ENCODE data around the gene POLQ.
A peak's percentile ranks its signal among the peaks of the same experiment; 100 is the strongest.
"Not testable (repeated sequence)": the region's sequence is repeated elsewhere in the genome, so short reads cannot be mapped to it uniquely, and the experiment has no call there.

The POLQ gene

DNA sequence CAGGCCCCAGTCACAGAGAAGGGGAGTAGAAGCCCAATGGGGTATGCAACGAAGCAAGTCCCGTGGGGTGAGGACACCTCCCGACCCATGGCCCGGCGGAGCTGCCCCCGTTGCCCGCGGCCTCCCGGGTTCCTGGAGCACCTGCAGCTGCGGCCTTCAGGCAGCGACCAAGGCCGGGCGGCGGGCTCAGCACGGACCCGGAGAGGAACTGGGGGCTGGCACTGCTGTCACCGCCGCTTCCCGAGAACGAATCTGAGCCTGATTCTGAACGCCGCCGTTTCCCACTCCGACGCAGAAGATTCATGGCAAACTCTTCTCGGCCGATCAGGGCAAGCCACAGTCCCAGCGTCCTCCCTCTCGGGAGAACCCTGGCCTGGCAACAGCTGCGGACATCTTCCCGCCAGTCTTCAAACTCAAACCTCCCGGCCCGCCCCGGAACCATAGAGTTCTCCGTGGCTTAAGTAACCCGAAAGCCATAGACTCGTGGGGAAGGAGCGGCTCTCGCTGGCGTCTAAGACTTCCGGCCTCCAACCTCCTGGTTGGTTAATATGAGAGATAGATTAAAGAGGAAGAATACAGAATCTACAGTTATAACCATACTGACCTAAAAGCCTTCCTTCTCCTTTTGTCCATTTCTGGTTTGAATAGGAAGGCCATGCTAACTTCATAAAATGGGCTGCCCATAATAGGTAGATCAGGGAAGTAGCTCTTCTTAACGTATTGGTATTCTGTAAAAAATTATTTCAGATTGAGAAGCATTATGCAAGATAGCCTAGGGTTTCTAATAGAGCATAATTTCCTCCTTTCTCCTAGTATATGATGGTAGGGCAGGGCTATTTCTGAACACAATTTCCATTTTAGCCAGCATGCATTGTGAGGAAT, at the start of gene POLQ:
Gene POLQ (minus strand): TSS at position 415 of the 882 bp plus-strand sequence. CDS start 111 bp downstream, at position 304.
- TF ChIP-seq GATA1 (IDR thresholded peaks at IDR 0.05; ENCODE audit: low read depth, low read length): no peak
- TF ChIP-seq POLR2A (IDR thresholded peaks at IDR 0.05; ENCODE audit: low read length): peak; percentile 91
- DNase-seq: peak; percentile 95 to 96

DNA sequence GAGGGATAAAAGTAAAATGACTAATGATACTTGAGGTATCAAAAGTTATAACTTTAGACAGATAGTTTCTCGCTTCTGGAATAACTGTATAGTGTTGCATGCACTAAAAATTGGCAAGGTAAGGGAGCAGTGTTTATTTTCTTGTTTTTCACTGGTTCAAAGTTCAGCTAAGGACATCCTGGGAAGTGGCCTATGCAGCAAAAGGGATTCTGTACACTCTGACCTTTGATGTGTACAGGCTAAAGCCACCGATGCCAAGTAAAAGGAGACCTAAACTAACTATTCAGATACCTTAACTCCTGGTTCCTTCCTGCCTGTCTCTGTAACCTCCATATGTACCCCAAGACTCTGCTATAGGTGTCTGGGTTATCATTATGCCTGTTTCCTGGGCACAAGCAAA, 49.1 kb upstream of the POLQ start:
- no peak for TF ChIP-seq POLR2A (IDR thresholded peaks at IDR 0.05; ENCODE audit: low read length)
- no peak for TF ChIP-seq GATA1 (IDR thresholded peaks at IDR 0.05; ENCODE audit: low read depth, low read length)
- DNase-seq: no peak

- not testable (repeated sequence) for DNase-seq
These were observed 48.0 kb upstream of the POLQ start for GRCh38 chr3:121593806-121594205.

- TF ChIP-seq POLR2A (IDR thresholded peaks at IDR 0.05; ENCODE audit: low read length): no peak
- TF ChIP-seq GATA1 (IDR thresholded peaks at IDR 0.05; ENCODE audit: low read depth, low read length): no peak
- no peak for DNase-seq
These were observed 47.3 kb upstream of the POLQ start, which contains the start of gene FBXO40 for GRCh38 chr3:121592856-121593702. TSS of gene FBXO40 (plus strand) at chr3:121593379. CDS start at chr3:121620576, 27,197 bp downstream.

- no peak for DNase-seq
- TF ChIP-seq GATA1 (IDR thresholded peaks at IDR 0.05; ENCODE audit: low read depth, low read length) (no peak), POLR2A (IDR thresholded peaks at IDR 0.05; ENCODE audit: low read length) (no peak)
These were observed 38.6 kb upstream of the POLQ start for GRCh38 chr3:121584418-121584817.

DNA sequence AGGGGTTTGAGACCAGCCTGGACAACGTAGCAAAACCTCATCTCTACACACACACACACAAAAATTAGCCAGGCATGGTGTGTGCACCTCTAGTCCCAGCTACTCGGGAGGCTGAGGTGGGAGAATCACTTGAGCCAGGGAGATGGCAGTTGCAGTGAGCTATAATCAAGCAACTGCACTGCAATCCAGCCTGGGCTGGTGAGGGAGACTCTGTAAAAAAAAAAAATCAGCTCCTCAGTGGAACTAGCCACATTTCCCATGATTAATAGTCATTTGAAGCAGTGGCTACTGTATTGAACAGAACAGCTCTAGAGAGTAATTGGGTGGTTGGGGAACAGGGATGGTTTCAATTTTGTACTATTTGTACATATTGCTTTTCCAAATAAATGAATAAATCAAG, 35.9 kb upstream of the POLQ start:
- TF ChIP-seq GATA1 (IDR thresholded peaks at IDR 0.05; ENCODE audit: low read depth, low read length) (no peak), POLR2A (IDR thresholded peaks at IDR 0.05; ENCODE audit: low read length) (no peak)
- no peak for DNase-seq

GRCh38 chr3:121574449-121574848, 28.7 kb upstream of the POLQ start:
- no peak for TF ChIP-seq POLR2A (IDR thresholded peaks at IDR 0.05; ENCODE audit: low read length)
- TF ChIP-seq GATA1 (IDR thresholded peaks at IDR 0.05; ENCODE audit: low read depth, low read length): no peak
- peak; percentile 64 to 75 for DNase-seq

DNA sequence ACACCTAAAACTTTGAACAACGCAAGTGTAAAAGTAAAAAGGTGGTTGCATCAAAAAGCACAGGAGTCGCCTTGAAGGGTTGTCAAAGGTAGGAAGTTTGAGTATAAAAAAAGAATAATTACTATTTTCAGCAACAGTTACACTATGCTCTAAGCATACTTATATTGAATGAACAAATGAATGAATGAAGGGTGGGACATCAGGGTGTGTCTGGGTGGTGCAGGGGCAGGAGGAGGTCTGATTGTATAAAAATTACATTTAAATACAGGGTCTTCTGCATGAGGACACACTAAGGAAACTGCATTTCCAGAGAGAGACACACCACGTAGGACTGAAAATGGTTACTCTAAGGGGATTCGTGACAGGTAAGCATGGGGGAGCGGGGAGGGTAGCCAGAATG, 21.9 kb upstream of the POLQ start, which contains the start of gene ARGFX:
Gene ARGFX (plus strand): TSS at position 301 of the 400 bp plus-strand sequence. CDS start 2,765 bp downstream, outside the sequence.
- DNase-seq: no peak
- no peak for TF ChIP-seq POLR2A (IDR thresholded peaks at IDR 0.05; ENCODE audit: low read length)

DNA sequence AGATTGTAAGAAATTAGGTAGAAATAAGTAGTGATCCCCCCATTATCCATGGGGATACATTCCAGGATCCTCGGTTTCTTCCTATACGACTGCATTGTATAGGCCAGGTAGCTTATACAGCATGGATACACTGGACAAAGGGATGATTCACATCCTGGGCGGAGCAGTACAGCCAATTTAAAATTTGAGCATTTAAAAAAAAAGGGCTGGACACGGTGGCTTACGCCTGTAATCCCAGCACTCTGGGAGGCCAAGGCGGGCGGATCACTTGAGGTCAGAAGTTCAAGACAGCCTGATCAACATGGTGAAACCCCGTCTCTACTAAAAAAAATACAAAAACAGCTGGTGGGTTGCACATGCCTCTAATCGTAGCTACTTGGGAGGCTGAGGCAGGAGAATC, 21.0 kb upstream of the POLQ start:
- TF ChIP-seq POLR2A (IDR thresholded peaks at IDR 0.05; ENCODE audit: low read length) (no peak), GATA1 (IDR thresholded peaks at IDR 0.05; ENCODE audit: low read depth, low read length) (no peak)

GRCh38 chr3:121562148-121562547, 16.4 kb upstream of the POLQ start:
- DNase-seq: no peak
- TF ChIP-seq GATA1 (IDR thresholded peaks at IDR 0.05; ENCODE audit: low read depth, low read length) (no peak), POLR2A (IDR thresholded peaks at IDR 0.05; ENCODE audit: low read length) (no peak)

More for the DNA sequence above, 21.0 kb upstream of the POLQ start:
- no peak for DNase-seq

GRCh38 chr3:121557426-121557934, 11.7 kb upstream of the POLQ start:
- no peak for DNase-seq
- no peak for TF ChIP-seq GATA1 (IDR thresholded peaks at IDR 0.05; ENCODE audit: low read depth, low read length)
- TF ChIP-seq POLR2A (IDR thresholded peaks at IDR 0.05; ENCODE audit: low read length): no peak

GRCh38 chr3:121552797-121553196, 7.0 kb upstream of the POLQ start:
- TF ChIP-seq GATA1 (IDR thresholded peaks at IDR 0.05; ENCODE audit: low read depth, low read length) (no peak), POLR2A (IDR thresholded peaks at IDR 0.05; ENCODE audit: low read length) (no peak)
- DNase-seq: no peak

DNA sequence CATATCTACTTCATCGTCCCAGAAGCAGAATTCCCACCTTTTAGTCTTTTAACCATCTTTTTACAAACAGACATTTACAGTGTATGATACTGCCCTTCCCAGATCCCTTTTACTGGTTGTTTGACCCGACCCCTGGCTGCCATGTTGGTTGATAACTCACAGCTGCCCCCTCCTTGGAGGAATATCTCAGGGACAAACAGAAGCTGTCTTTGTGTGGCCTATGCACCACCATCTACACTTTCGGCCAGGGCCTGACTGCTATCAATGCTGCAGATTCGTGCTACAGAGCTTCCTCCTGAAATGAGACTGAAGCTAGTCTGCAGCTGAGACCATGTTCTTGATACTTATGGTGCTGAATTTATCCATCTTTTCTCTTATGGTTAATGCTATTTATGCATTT, 6.6 kb upstream of the POLQ start:
- DNase-seq: no peak
- TF ChIP-seq GATA1 (IDR thresholded peaks at IDR 0.05; ENCODE audit: low read depth, low read length) (no peak), POLR2A (IDR thresholded peaks at IDR 0.05; ENCODE audit: low read length) (no peak)

DNA sequence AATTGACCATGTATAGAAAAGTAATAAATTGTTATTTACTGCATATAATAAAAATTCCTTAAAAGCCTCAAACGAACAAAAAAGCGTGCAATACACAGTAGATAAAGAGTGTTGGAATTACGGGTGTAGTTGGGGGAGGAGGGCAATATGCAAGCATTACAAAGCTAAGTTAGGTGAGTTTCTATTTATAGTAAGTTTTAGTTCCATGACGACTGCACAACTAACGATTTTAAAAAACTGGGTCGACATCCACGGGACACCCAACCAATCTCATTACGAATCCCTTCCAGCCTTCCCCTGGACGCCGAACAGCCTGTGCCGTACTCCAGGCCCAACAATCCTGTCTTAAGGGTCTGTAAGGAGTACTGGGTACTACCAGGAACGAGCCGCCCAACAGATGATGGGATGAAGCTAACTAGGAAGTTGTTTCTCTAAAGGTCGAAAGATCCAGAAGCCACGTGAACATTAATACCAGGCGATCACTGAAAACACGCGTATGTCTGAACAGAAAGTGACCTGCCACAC, 677 bp downstream of the POLQ start:
- TF ChIP-seq POLR2A (IDR thresholded peaks at IDR 0.05; ENCODE audit: low read length) (no peak), GATA1 (IDR thresholded peaks at IDR 0.05; ENCODE audit: low read depth, low read length) (no peak)
- DNase-seq: peak; percentile 73 to 78

Measured in erythroblast (primary cell).